Natural killer cell (primary cell): Measurements from ENCODE around the gene DEXI. TPM values are rescaled to one million over a fixed set of nuclear protein-coding genes. Genes with fewer than 3 reads are reported as not detected.

ENCODE experiments used
- ATAC-seq, 3 donors: fragments of 150-1000 bp in 2 of 3; fragments of 200-7000 bp in 1 of 3; cut with Tn5 transposase; 1 replicate in 1 of 3; 2 replicates in 2 of 3; pipeline ENCODE4 v1.10.0; 2021; ENCODE audit warnings: mild to moderate bottlenecking in 2 of 3, moderate library complexity in 2 of 3
- DNase-seq, 2 donors: peaks; one replicate each; pipeline versions ENCODE4 v3.0.0 to v3.0.0-alpha.2; 2013 to 2021; ENCODE audit warnings: mixed read lengths in 1 of 2
- H3K27ac ChIP-seq: one replicate; pipeline ENCODE4 v1.5.1; 2013; ENCODE audit warnings: mild to moderate bottlenecking, low read length
- H3K27me3 ChIP-seq: one replicate; pipeline ENCODE4 v1.6.1; 2013; ENCODE audit warnings: low read length; ENCODE audit not compliant: control insufficient read depth, insufficient read depth
- H3K36me3 ChIP-seq: one replicate; pipeline ENCODE4 v1.6.1; 2013; ENCODE audit warnings: low read length; ENCODE audit not compliant: control insufficient read depth, insufficient read depth
- H3K4me1 ChIP-seq: one replicate; pipeline ENCODE4 v1.6.1; 2013; ENCODE audit warnings: low read length; ENCODE audit not compliant: control insufficient read depth, insufficient read depth
- H3K4me3 ChIP-seq: one replicate; pipeline ENCODE4 v1.5.1; 2013; ENCODE audit warnings: low read length
- H3K9me3 ChIP-seq: one replicate; pipeline ENCODE4 v1.6.1; 2013; ENCODE audit warnings: low read length; ENCODE audit not compliant: control insufficient read depth, insufficient read depth
- H3K27ac Mint-ChIP-seq, 2 donors: one replicate each; pipeline ENCODE4 v1.8.0; 2022; ENCODE audit warnings: mild to moderate bottlenecking in 2 of 2, mixed read lengths in 2 of 2, moderate library complexity in 1 of 2
- H3K27me3 Mint-ChIP-seq, 2 donors: one replicate each; pipeline ENCODE4 v1.8.0; 2022; ENCODE audit warnings: low read depth in 2 of 2, mixed read lengths in 2 of 2
- H3K36me3 Mint-ChIP-seq: one replicate; pipeline ENCODE4 v1.8.0; 2022; ENCODE audit warnings: mixed read lengths
- H3K4me1 Mint-ChIP-seq, 2 donors: one replicate each; pipeline ENCODE4 v1.8.0; 2022; ENCODE audit warnings: mixed read lengths in 2 of 2
- H3K4me3 Mint-ChIP-seq: one replicate; pipeline ENCODE4 v1.8.0; 2022; ENCODE audit warnings: mild to moderate bottlenecking, moderate library complexity, mixed read lengths
- H3K9me3 Mint-ChIP-seq, 2 donors: one replicate each; pipeline ENCODE4 v1.8.0; 2022; ENCODE audit warnings: mixed read lengths in 2 of 2
- CTCF ChIP-seq: fragments of 200-600 bp; IDR thresholded peaks from one replicate; pipeline ENCODE4 v1.8.0; 2022; ENCODE audit warnings: antibody characterized with exemption
- WGBS: methylation state at CpG from one replicate; pipeline ENCODE4 v1.1.7; 2013; ENCODE audit warnings: missing lambda C conversion rate; ENCODE audit not compliant: insufficient coverage; 5-methylcytosine and 5-hydroxymethylcytosine counted together
- intact Hi-C: fragments of 100-400 bp; cut with micrococcal nuclease; formaldehyde crosslinking; loops from one replicate; pipeline ENCODE4 v1.14.2; 2022
- total RNA-seq, 4 donors: library from RNA; stranded (reverse); fragments of 120-200 nt in 1 of 4; gene quantifications; one replicate each; pipeline versions ENCODE4 v1.2.3 to v1.2.4, GENCODE V29; 2013 to 2022

The DEXI gene
- total RNA-seq, 3 donors from 2014 or later (not counting 1 experiment from before 2014, with no cell fraction given), result 8.7 to 15.2 (median 14.4) TPM

GRCh38 chr16:10981697-10982216 lies 39.5 kb upstream of the DEXI start:
- H3K36me3 Mint-ChIP-seq, result no peaks in the 10 kb centered on the region
- no peaks in the 10 kb centered on the region for H3K27me3 Mint-ChIP-seq
- Histone ChIP-seq H3K27me3 (no peaks in the 10 kb centered on the region), H3K27ac (no peak overlapping the region), H3K36me3 (peaks cover 21% of the 10 kb centered on the region), H3K4me3 (no peak overlapping the region), H3K9me3 (no peaks in the 10 kb centered on the region), H3K4me1 (no peaks in the 10 kb centered on the region)
- H3K4me3 Mint-ChIP-seq, result no peak overlapping the region
- no peaks in the 10 kb centered on the region for H3K9me3 Mint-ChIP-seq
- DNase-seq (peak in 1 of 2 donors; percentile 38), ATAC-seq (peak in 1 of 3 donors; percentile 24)
- 83% methylated on average over 4 of the region's 4 CpGs for WGBS
- TF ChIP-seq CTCF, result no peak
- no peaks in the 10 kb centered on the region for H3K4me1 Mint-ChIP-seq
- intact Hi-C loops, result no loop called here
- H3K27ac Mint-ChIP-seq, result no peak overlapping the region

GRCh38 chr16:10980813-10981212 lies 38.5 kb upstream of the DEXI start:
- no peak overlapping the region for H3K4me3 Mint-ChIP-seq
- Histone ChIP-seq H3K4me3 (no peak overlapping the region), H3K9me3 (no peaks in the 10 kb centered on the region), H3K4me1 (no peaks in the 10 kb centered on the region), H3K27me3 (no peaks in the 10 kb centered on the region), H3K27ac (no peak overlapping the region), H3K36me3 (peaks cover 21% of the 10 kb centered on the region)
- no peak for TF ChIP-seq CTCF
- no peak for ATAC-seq
- H3K27me3 Mint-ChIP-seq, result no peaks in the 10 kb centered on the region
- intact Hi-C loops, result no loop called here
- no peak for DNase-seq
- no peaks in the 10 kb centered on the region for H3K4me1 Mint-ChIP-seq
- WGBS, result 100% methylated on average over 3 of the region's 3 CpGs
- no peaks in the 10 kb centered on the region for H3K36me3 Mint-ChIP-seq
- no peak overlapping the region for H3K27ac Mint-ChIP-seq
- H3K9me3 Mint-ChIP-seq, result no peaks in the 10 kb centered on the region

- Histone ChIP-seq H3K27me3 (no peaks in the 10 kb centered on the region), H3K27ac (no peak overlapping the region), H3K4me3 (no peak overlapping the region), H3K9me3 (no peaks in the 10 kb centered on the region), H3K36me3 (peaks cover 21% of the 10 kb centered on the region), H3K4me1 (no peaks in the 10 kb centered on the region)
- WGBS, result 89% methylated on average over 18 of the region's 19 CpGs
- TF ChIP-seq CTCF, result no peak
- ATAC-seq (no peak), DNase-seq (no peak)
- Mint-ChIP-seq H3K4me1 (no peaks in the 10 kb centered on the region), H3K27me3 (no peaks in the 10 kb centered on the region), H3K36me3 (no peaks in the 10 kb centered on the region), H3K27ac (no peak overlapping the region), H3K9me3 (no peaks in the 10 kb centered on the region), H3K4me3 (no peak overlapping the region)
- intact Hi-C loops, result no loop called here
These were observed 37.7 kb upstream of the DEXI start for GRCh38 chr16:10979717-10980601.
